ENCODE data around the gene ARPC2. TPM values are rescaled to one million over a fixed set of nuclear protein-coding genes. Genes with fewer than 3 reads are reported as not detected.

The ARPC2 gene
- total RNA-seq, 1 experiment from 2014 or later, result 213 TPM

DNA sequence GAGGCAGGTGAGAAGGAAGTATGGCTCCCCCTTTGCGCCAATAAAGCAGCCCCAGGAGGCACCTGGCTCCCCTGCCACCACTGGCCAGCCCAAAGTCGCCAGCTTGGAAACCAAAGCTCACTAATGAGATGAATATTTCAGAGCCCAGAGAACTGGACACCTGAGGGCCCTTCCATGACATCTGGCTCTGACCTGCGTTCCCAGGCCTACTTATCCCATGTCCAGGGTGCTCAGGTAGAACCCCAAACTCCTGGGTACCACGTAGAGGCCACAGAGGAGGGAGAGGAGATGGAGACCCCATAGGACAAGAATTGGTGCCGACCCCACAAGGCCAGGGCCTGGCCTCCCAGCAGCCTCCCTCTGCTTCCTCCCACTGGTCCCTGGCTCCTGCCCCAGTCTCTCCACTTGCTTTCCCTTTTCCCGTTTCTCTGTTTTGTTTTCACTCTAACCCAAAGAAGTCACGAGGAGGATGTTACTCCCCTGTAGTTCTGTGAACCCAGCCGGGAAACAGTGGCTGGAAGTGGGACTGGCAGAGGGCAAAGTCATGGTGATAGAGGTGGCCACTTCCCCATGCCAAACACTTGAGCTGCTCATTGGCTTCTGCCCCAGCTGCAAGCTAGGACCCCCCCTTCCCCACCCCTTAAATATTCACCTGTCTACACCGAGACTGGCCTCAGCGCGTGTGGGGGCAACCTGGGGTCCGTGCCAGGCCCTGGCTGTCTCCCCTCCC is 74.5 kb downstream of the ARPC2 start:
- Histone ChIP-seq H4K20me1 (ENCODE audit: low read length) (no peaks in the 10 kb centered on the region), H3K27me3 (ENCODE audit: low read length) (no peaks in the 10 kb centered on the region), H3K9me2 (replicated peaks; ENCODE audit: low read length) (no peaks in the 10 kb centered on the region), H3K4me1 (ENCODE audit: insufficient read depth, low read length) (peaks cover 59% of the 10 kb centered on the region), H3K27ac (ENCODE audit: low read length) (0 out of 2 replicates have a peak overlapping the region, but pooled peaks have one; percentile 22), H3K4me3 (ENCODE audit: low read length) (peak overlapping the region; percentile 68), H3K36me3 (ENCODE audit: low read depth, low read length) (no peaks in the 10 kb centered on the region), H3K9ac (ENCODE audit: low read length) (peak overlapping the region; percentile 83), H3K9me3 (ENCODE audit: low read length) (no peaks in the 10 kb centered on the region), H3K4me2 (ENCODE audit: low read length) (peak overlapping the region; percentile 77), H3F3A (ENCODE audit: low read length, unreplicated experiment) (peaks cover under 1% of the 10 kb centered on the region), H3K79me2 (ENCODE audit: low read length) (peaks cover 36% of the 10 kb centered on the region), H2AFZ (ENCODE audit: low read length) (0 out of 2 replicates have a peak overlapping the region, but pooled peaks have one; percentile 29)
- ChIA-PET CTCF (no interaction called here), POLR2A (ENCODE audit: unreplicated experiment) (no interaction called here)
- no TSS peak for BruUV-seq (replicated peaks)
- TF ChIP-seq, protein P1, sequence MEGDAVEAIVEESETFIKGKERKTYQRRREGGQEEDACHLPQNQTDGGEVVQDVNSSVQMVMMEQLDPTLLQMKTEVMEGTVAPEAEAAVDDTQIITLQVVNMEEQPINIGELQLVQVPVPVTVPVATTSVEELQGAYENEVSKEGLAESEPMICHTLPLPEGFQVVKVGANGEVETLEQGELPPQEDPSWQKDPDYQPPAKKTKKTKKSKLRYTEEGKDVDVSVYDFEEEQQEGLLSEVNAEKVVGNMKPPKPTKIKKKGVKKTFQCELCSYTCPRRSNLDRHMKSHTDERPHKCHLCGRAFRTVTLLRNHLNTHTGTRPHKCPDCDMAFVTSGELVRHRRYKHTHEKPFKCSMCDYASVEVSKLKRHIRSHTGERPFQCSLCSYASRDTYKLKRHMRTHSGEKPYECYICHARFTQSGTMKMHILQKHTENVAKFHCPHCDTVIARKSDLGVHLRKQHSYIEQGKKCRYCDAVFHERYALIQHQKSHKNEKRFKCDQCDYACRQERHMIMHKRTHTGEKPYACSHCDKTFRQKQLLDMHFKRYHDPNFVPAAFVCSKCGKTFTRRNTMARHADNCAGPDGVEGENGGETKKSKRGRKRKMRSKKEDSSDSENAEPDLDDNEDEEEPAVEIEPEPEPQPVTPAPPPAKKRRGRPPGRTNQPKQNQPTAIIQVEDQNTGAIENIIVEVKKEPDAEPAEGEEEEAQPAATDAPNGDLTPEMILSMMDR (conservative IDR thresholded peaks at IDR 0.05; ENCODE audit: low read depth, low read length), result no peak
- TF ChIP-seq EZH2phosphoT487 (IDR thresholded peaks at IDR 0.05; ENCODE audit: borderline replicate concordance, low read length) (no peak), EZH2 (IDR thresholded peaks at IDR 0.05; ENCODE audit: low read length, unreplicated experiment) (no peak)
- no peak for ATAC-seq
- intact Hi-C loops (cut with micrococcal nuclease), result no loop called here
- DNase-seq, result no peak

DNA sequence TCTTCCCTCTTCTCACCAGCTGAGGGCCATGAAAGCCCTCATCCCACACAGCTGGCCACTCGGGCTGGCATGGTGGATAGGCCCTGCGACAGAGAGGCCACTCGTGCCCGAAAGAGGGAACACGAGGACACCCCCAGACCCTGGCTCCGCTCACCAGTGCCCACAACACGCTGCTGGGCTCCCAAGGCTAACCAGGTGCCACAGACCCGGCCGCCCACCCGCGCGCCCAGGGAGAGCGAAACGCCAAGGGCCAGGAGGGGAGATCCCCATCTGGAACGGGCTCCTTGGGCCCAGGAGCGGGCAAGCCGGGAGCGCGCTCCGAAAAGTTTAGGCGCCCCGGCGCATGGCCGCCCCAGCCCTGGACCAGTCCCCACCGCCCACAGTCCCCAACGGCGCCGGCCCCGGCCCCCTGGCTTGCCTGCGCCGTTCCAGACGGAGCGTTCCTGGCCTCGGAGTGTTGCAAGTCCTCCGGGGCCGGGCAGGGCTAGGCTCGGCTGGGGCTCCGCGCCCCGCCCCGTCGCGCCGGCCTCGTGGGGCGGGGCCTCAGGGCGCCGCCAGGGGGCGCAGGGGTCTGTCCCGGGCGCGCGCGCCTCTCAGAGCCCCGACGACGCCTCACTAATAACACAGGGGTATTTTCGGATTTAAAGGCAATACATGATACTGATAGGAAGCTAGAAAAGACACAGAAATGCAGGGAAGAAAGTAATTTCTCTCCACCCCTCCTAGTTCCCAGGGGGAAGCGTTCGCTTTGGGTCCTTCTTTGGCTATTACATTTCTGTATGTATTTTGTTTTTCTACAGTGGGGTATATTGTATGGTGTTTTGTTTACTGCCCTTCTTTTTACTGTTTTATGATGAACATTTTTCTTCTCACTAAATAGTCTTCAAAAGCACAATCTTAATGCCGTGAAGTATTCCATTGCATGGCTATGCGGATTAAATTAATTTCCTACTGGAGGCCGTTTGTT is 75.3 kb downstream of the ARPC2 start, which contains the start of gene TMBIM1:
Gene TMBIM1 (minus strand): TSS at position 456 of the 967 bp plus-strand sequence. CDS start 10,362 bp downstream, outside the sequence.
- no peaks in the 10 kb centered on the region for H3K36me3 ChIP-seq (ENCODE audit: low read depth, low read length)
- peak within 1 kb of the TSS; percentile 68 for H3K4me3 ChIP-seq (ENCODE audit: low read length)
- H2AFZ ChIP-seq (ENCODE audit: low read length), result peak within 1 kb of the TSS; percentile 29; the same call in 1 of the 2 replicates
- no peaks in the 10 kb centered on the region for H4K20me1 ChIP-seq (ENCODE audit: low read length)
- no peaks in the 10 kb centered on the region for H3F3A ChIP-seq (ENCODE audit: low read length, unreplicated experiment)
- 0 out of 2 replicates have a peak within 1 kb of the TSS, but pooled peaks have one; percentile 22 for H3K27ac ChIP-seq (ENCODE audit: low read length)
- no peaks in the 10 kb centered on the region for H3K27me3 ChIP-seq (ENCODE audit: low read length)
- TF ChIP-seq, protein P1 (conservative IDR thresholded peaks at IDR 0.05; ENCODE audit: low read depth, low read length), result peak; percentile 52; the same call in 1 of the 2 replicates
- TF ChIP-seq EZH2phosphoT487 (IDR thresholded peaks at IDR 0.05; ENCODE audit: borderline replicate concordance, low read length), result no peak
- H3K9me3 ChIP-seq (ENCODE audit: low read length), result no peaks in the 10 kb centered on the region
- H3K4me2 ChIP-seq (ENCODE audit: low read length), result peak within 1 kb of the TSS; percentile 77
- ATAC-seq (peak; percentile 81), DNase-seq (peak; percentile 50)
- H3K9ac ChIP-seq (ENCODE audit: low read length), result peak within 1 kb of the TSS; percentile 83
- H3K9me2 ChIP-seq (replicated peaks; ENCODE audit: low read length), result no peaks in the 10 kb centered on the region
- peaks cover 36% of the 10 kb centered on the region for H3K79me2 ChIP-seq (ENCODE audit: low read length)
- intact Hi-C loops (cut with micrococcal nuclease), result no loop called here
- CTCF ChIA-PET, result no interaction called here
- TSS peak; percentile 36 for BruUV-seq (replicated peaks)
- POLR2A ChIA-PET (ENCODE audit: unreplicated experiment), result no interaction called here
- peaks cover 51% of the 10 kb centered on the region for H3K4me1 ChIP-seq (ENCODE audit: insufficient read depth, low read length)
